ENCODE results near the gene PAM.

DNA sequence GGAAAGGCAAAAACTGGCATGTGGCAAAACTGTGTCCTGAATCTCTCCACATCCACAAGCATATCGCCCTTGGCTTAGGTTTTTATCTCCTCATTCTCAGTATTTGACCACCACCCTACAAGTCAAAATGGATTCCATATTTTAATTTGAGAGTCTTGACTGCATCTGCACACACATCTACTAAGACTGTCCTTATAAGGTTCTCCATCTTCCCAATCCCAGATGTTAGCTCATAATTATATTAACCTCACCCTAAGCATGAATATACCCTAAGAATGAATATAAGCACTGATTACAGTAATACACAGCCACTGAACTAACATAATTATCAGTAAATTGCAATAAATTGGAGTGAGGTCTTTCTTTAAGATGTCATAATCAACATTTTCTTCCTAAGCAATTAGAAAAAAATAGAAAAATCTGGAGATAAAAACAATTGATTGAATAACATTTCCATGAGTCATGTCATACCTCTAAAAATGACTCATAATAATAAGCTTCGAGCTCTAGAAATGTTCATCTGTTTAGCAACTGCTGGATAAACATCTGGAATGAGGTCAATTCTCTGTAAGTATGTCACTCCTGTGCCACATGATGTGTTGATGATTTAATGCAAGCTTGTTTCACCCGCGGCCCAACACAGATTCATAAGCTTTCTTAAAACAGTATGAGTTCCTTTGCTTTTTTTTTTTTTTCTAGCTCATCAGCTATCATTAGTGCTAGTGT, 39.9 kb upstream of the PAM start:
- TF ChIP-seq, protein P1, sequence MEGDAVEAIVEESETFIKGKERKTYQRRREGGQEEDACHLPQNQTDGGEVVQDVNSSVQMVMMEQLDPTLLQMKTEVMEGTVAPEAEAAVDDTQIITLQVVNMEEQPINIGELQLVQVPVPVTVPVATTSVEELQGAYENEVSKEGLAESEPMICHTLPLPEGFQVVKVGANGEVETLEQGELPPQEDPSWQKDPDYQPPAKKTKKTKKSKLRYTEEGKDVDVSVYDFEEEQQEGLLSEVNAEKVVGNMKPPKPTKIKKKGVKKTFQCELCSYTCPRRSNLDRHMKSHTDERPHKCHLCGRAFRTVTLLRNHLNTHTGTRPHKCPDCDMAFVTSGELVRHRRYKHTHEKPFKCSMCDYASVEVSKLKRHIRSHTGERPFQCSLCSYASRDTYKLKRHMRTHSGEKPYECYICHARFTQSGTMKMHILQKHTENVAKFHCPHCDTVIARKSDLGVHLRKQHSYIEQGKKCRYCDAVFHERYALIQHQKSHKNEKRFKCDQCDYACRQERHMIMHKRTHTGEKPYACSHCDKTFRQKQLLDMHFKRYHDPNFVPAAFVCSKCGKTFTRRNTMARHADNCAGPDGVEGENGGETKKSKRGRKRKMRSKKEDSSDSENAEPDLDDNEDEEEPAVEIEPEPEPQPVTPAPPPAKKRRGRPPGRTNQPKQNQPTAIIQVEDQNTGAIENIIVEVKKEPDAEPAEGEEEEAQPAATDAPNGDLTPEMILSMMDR (IDR thresholded peaks at IDR 0.05; ENCODE audit: extremely low read depth in 1 of 2, insufficient read depth in 1 of 2, low read depth in 1 of 2, low read length in 2 of 2) = no peak
- TF ChIP-seq MYC (IDR thresholded peaks at IDR 0.05; ENCODE audit: low read depth, low read length) (no peak), EZH2 (IDR thresholded peaks at IDR 0.05; ENCODE audit: borderline replicate concordance, low read depth, low read length, severe bottlenecking) (no peak), POLR2AphosphoS5 (IDR thresholded peaks at IDR 0.05; ENCODE audit: insufficient read depth, low read depth, low read length) (peak; percentile 34), POLR2A (IDR thresholded peaks at IDR 0.05; ENCODE audit: low read depth, low read length) (no peak), FOS (IDR thresholded peaks at IDR 0.05; ENCODE audit: borderline replicate concordance, insufficient read depth, low read length) (peak; percentile 93), JUN (IDR thresholded peaks at IDR 0.05; ENCODE audit: borderline replicate concordance, insufficient read depth, insufficient read length, low read depth) (peak; percentile 97)
- TF ChIP-seq, protein P2, sequence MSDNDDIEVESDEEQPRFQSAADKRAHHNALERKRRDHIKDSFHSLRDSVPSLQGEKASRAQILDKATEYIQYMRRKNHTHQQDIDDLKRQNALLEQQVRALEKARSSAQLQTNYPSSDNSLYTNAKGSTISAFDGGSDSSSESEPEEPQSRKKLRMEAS (IDR thresholded peaks at IDR 0.05; ENCODE audit: insufficient read depth, insufficient read length) = no peak
